GM12878 (cell line): ENCODE results near the gene HNRNPA1. TPM values are rescaled to one million over a fixed set of nuclear protein-coding genes. Genes with fewer than 3 reads are reported as not detected.

Experiments used
- ASH2L ChIP-seq: fragments of 300-600, 200-600 bp; sonication (generic); IDR thresholded peaks from 2 replicates; pipeline ENCODE4 v1.6.1; 2017; ENCODE audit warnings: low read depth, mild to moderate bottlenecking, borderline replicate concordance
- CBX5 ChIP-seq: sonication (generic); IDR thresholded peaks from 2 replicates; pipeline ENCODE4 v1.6.1; 2016; ENCODE audit warnings: low read depth, moderate library complexity, mild to moderate bottlenecking, inconsistent platforms
- EGR1 ChIP-seq, 2 experiments: IDR thresholded peaks; 1 replicate in 1 of 2; 2 replicates in 1 of 2; pipeline ENCODE4 v1.6.1; 2011 to 2012; ENCODE audit warnings: low read depth in 2 of 2, low read length in 2 of 2, borderline replicate concordance in 1 of 2, mild to moderate bottlenecking in 1 of 2, moderate library complexity in 1 of 2
- ETV6 ChIP-seq, 2 experiments: fragments of 450-650 bp in 1 of 2; IDR thresholded peaks in 1 of 2; conservative IDR thresholded peaks in 1 of 2; 2 replicates each; pipeline ENCODE4 v1.6.1; 2014; ENCODE audit warnings: antibody characterized with exemption in 1 of 2, borderline replicate concordance in 1 of 2, low read depth in 1 of 2, mild to moderate bottlenecking in 1 of 2, moderate library complexity in 1 of 2
- JUNB ChIP-seq: IDR thresholded peaks from 2 replicates; pipeline ENCODE4 v1.6.1; 2016; ENCODE audit warnings: antibody characterized with exemption, mild to moderate bottlenecking
- MXI1 ChIP-seq: fragments of 150-350 bp; IDR thresholded peaks from 2 replicates; pipeline ENCODE4 v1.6.1; 2011; ENCODE audit warnings: low read depth, mild to moderate bottlenecking, inconsistent platforms, low read length, improper control_type of control experiment
- MYC ChIP-seq: IDR thresholded peaks from 2 replicates; pipeline ENCODE4 v1.6.1; 2011; ENCODE audit warnings: mild to moderate bottlenecking, low read length, moderate library complexity, inconsistent platforms; ENCODE audit not compliant: insufficient read depth, insufficient replicate concordance, insufficient read length, severe bottlenecking
- NFXL1 ChIP-seq: fragments of 450-650 bp; IDR thresholded peaks from 2 replicates; pipeline ENCODE4 v1.6.1; 2017; ENCODE audit warnings: antibody characterized with exemption, mild to moderate bottlenecking, borderline replicate concordance
- NFYB ChIP-seq: IDR thresholded peaks from 2 replicates; pipeline ENCODE4 v1.6.1; 2011; ENCODE audit warnings: low read depth, mild to moderate bottlenecking, low read length, improper control_type of control experiment, moderate library complexity; ENCODE audit not compliant: insufficient read depth
- NR2F1 ChIP-seq: fragments of 450-650 bp; conservative IDR thresholded peaks from 2 replicates; pipeline ENCODE4 v1.6.1; 2017; ENCODE audit warnings: mild to moderate bottlenecking
- NRF1 ChIP-seq: conservative IDR thresholded peaks from 2 replicates; pipeline ENCODE4 v1.6.1; 2011; ENCODE audit warnings: mild to moderate bottlenecking, low read depth, low read length, improper control_type of control experiment
- POLR2AphosphoS5 ChIP-seq: IDR thresholded peaks from 2 replicates; pipeline ENCODE4 v1.6.1; 2011; ENCODE audit warnings: mild to moderate bottlenecking, low read length, inconsistent platforms
- POU2F2 ChIP-seq: IDR thresholded peaks from 3 replicates; pipeline ENCODE4 v1.6.1; 2011; ENCODE audit warnings: low read depth, mild to moderate bottlenecking, low read length, borderline replicate concordance
- SIN3A ChIP-seq: IDR thresholded peaks from 2 replicates; pipeline ENCODE4 v1.6.1; 2012; ENCODE audit warnings: low read depth, low read length, improper control_type of control experiment
- SMARCA5 ChIP-seq: fragments of 450-650 bp; IDR thresholded peaks from 2 replicates; pipeline ENCODE4 v1.6.1; 2017; ENCODE audit warnings: mild to moderate bottlenecking
- SREBF1 ChIP-seq: IDR thresholded peaks from 2 replicates; pipeline ENCODE4 v1.6.1; 2012; ENCODE audit warnings: mild to moderate bottlenecking, low read length
- polyA plus RNA-seq, 11 experiments: library from polyadenylated mRNA; depleted of rRNA in 4 of 11; unstranded in 6 of 11; stranded (reverse) in 5 of 11; fragments of >200 nt; fragmentation: Nextera tagmentation in 4 of 11; fragmentation: Illumina TruSeq in 1 of 11; extraction: Ambion mirVana in 4 of 11; extraction: Trizol in 1 of 11; gene quantifications; 1 replicate in 1 of 11; 2 replicates in 10 of 11; pipeline versions ENCODE4 v1.2.1 to v1.2.3, GENCODE V29; 2011 to 2016; ENCODE audit warnings: inconsistent platforms in 2 of 11, missing spikeins in 2 of 11, low read depth in 1 of 11
- total RNA-seq, 4 experiments: library from RNA; depleted of rRNA in 3 of 4; stranded (reverse); fragments of >200 nt in 3 of 4; fragmentation: Illumina TruSeq in 1 of 4; extraction: Trizol in 1 of 4; gene quantifications; 2 replicates each; pipeline versions ENCODE4 v1.2.1 to v1.2.3, GENCODE V29; 2013 to 2021
- TF ChIP-seq, protein P1 (sequence below): IDR thresholded peaks from 2 replicates; pipeline ENCODE4 v1.6.1; 2012; ENCODE audit warnings: low read length, inconsistent platforms
- TF ChIP-seq, protein P2 (sequence below): fragments of 450-650 bp; IDR thresholded peaks from 2 replicates; pipeline ENCODE4 v1.6.1; 2017; ENCODE audit warnings: low read depth, mild to moderate bottlenecking, moderate library complexity
- TF ChIP-seq, protein P3 (sequence below), 3 experiments: IDR thresholded peaks in 2 of 3; conservative IDR thresholded peaks in 1 of 3; 2 replicates each; pipeline ENCODE4 v1.5.1; 2011; ENCODE audit warnings: low read depth in 3 of 3, low read length in 3 of 3, mild to moderate bottlenecking in 3 of 3, control low read depth in 2 of 3, moderate library complexity in 2 of 3, inconsistent platforms in 1 of 3, mixed read lengths in 1 of 3; ENCODE audit not compliant: control insufficient read depth in 2 of 3, insufficient read depth in 1 of 3; ENCODE audit errors: extremely low read depth in 1 of 3
- TF ChIP-seq, protein P4 (sequence below): fragments of 450-650 bp; IDR thresholded peaks from 2 replicates; pipeline ENCODE4 v1.6.1; 2017; ENCODE audit warnings: mild to moderate bottlenecking, moderate library complexity

Gene HNRNPA1
- total and polyA plus RNA-seq, 10 of the 15 experiments (the other 5 are each of a cell fraction or from before 2014, with no cell fraction given) = 630 to 2,342 (median 1,407) TPM

DNA sequence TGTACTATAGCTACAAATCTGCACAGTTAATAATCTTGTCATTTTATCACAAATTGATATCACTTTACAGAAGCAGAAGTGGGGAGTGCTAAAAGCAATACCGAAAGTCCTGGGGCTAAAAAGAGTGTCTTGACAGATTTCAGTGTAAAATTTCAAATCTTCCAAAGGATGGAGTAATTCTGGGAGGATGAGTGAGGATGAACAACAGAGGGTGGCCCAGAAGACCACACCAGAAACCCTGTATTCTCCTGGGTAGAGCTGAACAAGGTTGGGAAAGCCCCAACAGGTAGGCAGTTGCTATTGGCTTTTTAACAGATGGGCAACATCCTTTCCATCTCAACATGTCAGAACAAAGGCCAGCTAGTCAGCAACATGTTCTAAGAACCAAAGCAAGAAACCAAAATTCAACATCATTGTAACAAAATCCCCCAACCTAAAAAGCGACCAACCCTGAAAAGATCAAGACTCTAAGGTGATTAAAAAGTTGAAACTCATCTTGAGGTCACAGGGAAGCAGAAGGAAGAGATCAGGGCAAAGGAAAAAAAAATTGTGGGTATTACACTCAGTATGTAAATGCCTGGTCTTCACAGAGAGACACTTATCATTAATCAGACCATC, 39.4 kb upstream of the HNRNPA1 start (continued):
- TF ChIP-seq, protein P1, sequence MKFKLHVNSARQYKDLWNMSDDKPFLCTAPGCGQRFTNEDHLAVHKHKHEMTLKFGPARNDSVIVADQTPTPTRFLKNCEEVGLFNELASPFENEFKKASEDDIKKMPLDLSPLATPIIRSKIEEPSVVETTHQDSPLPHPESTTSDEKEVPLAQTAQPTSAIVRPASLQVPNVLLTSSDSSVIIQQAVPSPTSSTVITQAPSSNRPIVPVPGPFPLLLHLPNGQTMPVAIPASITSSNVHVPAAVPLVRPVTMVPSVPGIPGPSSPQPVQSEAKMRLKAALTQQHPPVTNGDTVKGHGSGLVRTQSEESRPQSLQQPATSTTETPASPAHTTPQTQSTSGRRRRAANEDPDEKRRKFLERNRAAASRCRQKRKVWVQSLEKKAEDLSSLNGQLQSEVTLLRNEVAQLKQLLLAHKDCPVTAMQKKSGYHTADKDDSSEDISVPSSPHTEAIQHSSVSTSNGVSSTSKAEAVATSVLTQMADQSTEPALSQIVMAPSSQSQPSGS = peak; percentile 46; the same call in 1 of the 2 replicates
- TF ChIP-seq, protein P2, sequence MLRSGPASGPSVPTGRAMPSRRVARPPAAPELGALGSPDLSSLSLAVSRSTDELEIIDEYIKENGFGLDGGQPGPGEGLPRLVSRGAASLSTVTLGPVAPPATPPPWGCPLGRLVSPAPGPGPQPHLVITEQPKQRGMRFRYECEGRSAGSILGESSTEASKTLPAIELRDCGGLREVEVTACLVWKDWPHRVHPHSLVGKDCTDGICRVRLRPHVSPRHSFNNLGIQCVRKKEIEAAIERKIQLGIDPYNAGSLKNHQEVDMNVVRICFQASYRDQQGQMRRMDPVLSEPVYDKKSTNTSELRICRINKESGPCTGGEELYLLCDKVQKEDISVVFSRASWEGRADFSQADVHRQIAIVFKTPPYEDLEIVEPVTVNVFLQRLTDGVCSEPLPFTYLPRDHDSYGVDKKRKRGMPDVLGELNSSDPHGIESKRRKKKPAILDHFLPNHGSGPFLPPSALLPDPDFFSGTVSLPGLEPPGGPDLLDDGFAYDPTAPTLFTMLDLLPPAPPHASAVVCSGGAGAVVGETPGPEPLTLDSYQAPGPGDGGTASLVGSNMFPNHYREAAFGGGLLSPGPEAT = peak; percentile 71; the same call in 1 of the 2 replicates
- no peak for TF ChIP-seq SIN3A
- TF ChIP-seq, protein P3, sequence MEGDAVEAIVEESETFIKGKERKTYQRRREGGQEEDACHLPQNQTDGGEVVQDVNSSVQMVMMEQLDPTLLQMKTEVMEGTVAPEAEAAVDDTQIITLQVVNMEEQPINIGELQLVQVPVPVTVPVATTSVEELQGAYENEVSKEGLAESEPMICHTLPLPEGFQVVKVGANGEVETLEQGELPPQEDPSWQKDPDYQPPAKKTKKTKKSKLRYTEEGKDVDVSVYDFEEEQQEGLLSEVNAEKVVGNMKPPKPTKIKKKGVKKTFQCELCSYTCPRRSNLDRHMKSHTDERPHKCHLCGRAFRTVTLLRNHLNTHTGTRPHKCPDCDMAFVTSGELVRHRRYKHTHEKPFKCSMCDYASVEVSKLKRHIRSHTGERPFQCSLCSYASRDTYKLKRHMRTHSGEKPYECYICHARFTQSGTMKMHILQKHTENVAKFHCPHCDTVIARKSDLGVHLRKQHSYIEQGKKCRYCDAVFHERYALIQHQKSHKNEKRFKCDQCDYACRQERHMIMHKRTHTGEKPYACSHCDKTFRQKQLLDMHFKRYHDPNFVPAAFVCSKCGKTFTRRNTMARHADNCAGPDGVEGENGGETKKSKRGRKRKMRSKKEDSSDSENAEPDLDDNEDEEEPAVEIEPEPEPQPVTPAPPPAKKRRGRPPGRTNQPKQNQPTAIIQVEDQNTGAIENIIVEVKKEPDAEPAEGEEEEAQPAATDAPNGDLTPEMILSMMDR (IDR thresholded peaks at IDR 0.05 in 2 of 3, conservative IDR thresholded peaks at IDR 0.05 in 1 of 3; ENCODE audit: control insufficient read depth in 2 of 3, extremely low read depth in 1 of 3, insufficient read depth in 1 of 3, low read depth in 3 of 3, low read length in 3 of 3) = no peak
- no peak for TF ChIP-seq POLR2AphosphoS5
- TF ChIP-seq ASH2L = no peak
- TF ChIP-seq JUNB = peak; percentile 68
- peak; percentile 23; the same call in 1 of the 3 replicates for TF ChIP-seq POU2F2
- TF ChIP-seq, protein P4, sequence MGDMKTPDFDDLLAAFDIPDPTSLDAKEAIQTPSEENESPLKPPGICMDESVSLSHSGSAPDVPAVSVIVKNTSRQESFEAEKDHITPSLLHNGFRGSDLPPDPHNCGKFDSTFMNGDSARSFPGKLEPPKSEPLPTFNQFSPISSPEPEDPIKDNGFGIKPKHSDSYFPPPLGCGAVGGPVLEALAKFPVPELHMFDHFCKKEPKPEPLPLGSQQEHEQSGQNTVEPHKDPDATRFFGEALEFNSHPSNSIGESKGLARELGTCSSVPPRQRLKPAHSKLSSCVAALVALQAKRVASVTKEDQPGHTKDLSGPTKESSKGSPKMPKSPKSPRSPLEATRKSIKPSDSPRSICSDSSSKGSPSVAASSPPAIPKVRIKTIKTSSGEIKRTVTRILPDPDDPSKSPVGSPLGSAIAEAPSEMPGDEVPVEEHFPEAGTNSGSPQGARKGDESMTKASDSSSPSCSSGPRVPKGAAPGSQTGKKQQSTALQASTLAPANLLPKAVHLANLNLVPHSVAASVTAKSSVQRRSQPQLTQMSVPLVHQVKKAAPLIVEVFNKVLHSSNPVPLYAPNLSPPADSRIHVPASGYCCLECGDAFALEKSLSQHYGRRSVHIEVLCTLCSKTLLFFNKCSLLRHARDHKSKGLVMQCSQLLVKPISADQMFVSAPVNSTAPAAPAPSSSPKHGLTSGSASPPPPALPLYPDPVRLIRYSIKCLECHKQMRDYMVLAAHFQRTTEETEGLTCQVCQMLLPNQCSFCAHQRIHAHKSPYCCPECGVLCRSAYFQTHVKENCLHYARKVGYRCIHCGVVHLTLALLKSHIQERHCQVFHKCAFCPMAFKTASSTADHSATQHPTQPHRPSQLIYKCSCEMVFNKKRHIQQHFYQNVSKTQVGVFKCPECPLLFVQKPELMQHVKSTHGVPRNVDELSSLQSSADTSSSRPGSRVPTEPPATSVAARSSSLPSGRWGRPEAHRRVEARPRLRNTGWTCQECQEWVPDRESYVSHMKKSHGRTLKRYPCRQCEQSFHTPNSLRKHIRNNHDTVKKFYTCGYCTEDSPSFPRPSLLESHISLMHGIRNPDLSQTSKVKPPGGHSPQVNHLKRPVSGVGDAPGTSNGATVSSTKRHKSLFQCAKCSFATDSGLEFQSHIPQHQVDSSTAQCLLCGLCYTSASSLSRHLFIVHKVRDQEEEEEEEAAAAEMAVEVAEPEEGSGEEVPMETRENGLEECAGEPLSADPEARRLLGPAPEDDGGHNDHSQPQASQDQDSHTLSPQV = no peak
- no peak for TF ChIP-seq SMARCA5
- no peak; the same call in 1 of the 2 replicates for TF ChIP-seq NR2F1
- 0 out of 4 replicates have a peak, but pooled peaks of 1 of the 2 experiments have one; percentile 25 for TF ChIP-seq ETV6 (conservative IDR thresholded peaks at IDR 0.05 in 1 of 2, IDR thresholded peaks at IDR 0.05 in 1 of 2; ENCODE audit: borderline replicate concordance in 1 of 2, low read depth in 1 of 2)
- TF ChIP-seq EGR1 (IDR thresholded peaks at IDR 0.05; ENCODE audit: borderline replicate concordance in 1 of 2, low read depth in 2 of 2, low read length in 2 of 2) = no peak
- no peak for TF ChIP-seq NRF1
- no peak for TF ChIP-seq MYC
- no peak for TF ChIP-seq MXI1
- no peak for TF ChIP-seq SREBF1
- TF ChIP-seq NFXL1 = no peak
- no peak for TF ChIP-seq CBX5
- no peak for TF ChIP-seq NFYB
